ENCODE results near the gene DOCK2.
A peak's percentile ranks its signal among the peaks of the same experiment; 100 is the strongest.
"Not testable (repeated sequence)": the region's sequence is repeated elsewhere in the genome, so short reads cannot be mapped to it uniquely, and the experiment has no call there.

Gene DOCK2

DNA sequence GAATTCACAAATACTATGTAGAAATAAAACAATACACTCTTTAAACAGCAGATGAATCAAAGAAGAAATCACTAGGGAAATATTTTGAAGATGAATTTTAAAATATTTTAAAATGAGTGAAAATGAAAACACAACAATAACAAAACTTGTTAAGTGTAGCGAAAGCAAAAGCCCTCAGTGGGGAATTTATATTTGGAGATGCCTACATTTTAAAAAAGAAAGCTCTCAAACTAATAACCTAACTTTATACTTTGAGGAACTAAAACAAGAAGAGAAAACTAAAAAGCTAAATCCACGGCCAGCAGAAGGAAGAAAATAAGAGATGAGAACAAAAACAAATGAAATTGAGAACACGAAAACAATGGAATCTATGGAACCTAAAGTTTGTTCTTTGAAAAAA is 30.8 kb upstream of the DOCK2 start:
- DNase-seq (ENCODE audit: extremely low read depth, low read depth), result no peak
- TF ChIP-seq, protein P1, sequence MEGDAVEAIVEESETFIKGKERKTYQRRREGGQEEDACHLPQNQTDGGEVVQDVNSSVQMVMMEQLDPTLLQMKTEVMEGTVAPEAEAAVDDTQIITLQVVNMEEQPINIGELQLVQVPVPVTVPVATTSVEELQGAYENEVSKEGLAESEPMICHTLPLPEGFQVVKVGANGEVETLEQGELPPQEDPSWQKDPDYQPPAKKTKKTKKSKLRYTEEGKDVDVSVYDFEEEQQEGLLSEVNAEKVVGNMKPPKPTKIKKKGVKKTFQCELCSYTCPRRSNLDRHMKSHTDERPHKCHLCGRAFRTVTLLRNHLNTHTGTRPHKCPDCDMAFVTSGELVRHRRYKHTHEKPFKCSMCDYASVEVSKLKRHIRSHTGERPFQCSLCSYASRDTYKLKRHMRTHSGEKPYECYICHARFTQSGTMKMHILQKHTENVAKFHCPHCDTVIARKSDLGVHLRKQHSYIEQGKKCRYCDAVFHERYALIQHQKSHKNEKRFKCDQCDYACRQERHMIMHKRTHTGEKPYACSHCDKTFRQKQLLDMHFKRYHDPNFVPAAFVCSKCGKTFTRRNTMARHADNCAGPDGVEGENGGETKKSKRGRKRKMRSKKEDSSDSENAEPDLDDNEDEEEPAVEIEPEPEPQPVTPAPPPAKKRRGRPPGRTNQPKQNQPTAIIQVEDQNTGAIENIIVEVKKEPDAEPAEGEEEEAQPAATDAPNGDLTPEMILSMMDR (IDR thresholded peaks at IDR 0.05; ENCODE audit: low read depth, low read length), result no peak

DNA sequence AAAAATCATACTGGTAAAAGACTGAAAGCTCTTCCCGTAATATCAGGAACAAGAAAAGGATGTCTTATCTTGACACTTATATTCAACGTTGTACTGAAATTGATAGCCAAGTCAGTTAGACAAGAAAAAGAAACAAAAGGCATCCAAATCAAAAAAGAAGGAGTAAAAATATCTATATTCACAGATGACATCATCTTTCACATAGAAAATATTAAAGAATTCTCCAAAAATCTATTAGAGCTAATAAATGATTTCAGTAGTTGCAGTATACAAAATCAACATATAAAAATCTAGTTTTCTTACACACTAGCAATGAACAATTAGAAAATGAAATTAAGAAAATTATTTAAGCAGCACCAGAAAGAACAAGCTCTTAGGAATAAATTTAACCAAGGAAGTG is 29.2 kb upstream of the DOCK2 start:
- TF ChIP-seq, protein P1 (IDR thresholded peaks at IDR 0.05; ENCODE audit: low read depth, low read length), result no peak
- DNase-seq (ENCODE audit: extremely low read depth, low read depth), result no peak

DNA sequence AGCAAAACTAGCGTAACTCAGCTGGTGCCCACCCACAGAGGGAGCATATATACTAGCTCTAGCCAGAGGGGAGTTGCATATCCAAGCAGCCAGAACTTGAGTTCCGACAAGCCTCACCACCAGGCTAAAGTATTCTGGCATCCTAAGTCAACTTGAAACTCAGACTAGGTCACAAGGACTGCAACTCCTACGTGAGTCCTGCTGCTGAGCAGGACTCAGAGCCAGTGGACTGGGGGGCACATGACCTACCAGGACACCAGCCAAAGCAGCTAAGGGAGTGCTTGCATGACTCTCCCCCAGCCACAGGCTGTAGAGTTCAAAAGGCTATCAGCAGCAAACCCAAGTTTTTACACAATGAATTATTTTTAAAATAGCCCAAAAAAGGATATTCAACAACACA is 27.4 kb upstream of the DOCK2 start:
- TF ChIP-seq, protein P1 (IDR thresholded peaks at IDR 0.05; ENCODE audit: low read depth, low read length), result no peak
- DNase-seq (ENCODE audit: extremely low read depth, low read depth), result no peak

DNA sequence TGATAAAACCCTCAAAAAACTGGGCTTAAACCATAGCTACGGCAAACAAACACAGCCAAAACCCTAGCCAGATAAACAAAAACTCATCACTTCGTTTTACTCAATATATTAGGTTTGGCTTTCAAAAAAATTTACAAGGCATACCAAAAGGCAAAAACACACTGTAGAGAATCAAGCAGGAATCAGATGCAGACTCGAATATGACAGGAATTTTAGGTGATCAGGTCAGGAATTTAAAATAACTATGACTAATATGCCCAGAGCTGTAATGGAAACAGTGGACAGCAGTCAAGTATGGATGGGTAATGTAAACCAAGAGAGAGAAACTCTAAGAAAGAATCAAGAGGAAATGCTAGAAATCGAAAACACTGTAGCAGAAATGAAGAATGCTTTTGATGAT is 26.5 kb upstream of the DOCK2 start:
- TF ChIP-seq, protein P1 (IDR thresholded peaks at IDR 0.05; ENCODE audit: low read depth, low read length), result no peak
- DNase-seq (ENCODE audit: extremely low read depth, low read depth), result no peak

DNA sequence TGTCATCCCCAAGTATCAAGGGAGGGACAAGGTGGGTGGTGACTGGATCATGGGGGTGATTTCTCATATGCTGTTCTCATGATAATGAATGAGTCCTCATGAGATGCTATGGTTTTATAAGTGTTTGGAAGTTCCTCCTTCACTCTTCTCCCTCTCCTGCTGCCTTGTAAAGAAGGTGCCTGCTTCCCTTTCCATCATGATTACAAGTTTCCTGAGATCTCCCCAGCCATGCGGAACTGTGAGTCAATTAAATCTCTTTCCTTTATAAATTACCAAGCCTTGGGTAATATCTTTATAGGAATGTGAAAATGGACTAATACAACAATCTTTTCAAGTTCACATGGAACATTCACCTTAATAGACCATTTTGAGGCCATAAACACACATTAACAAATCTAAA is 21.5 kb upstream of the DOCK2 start:
- DNase-seq (ENCODE audit: extremely low read depth, low read depth), result no peak

DNA sequence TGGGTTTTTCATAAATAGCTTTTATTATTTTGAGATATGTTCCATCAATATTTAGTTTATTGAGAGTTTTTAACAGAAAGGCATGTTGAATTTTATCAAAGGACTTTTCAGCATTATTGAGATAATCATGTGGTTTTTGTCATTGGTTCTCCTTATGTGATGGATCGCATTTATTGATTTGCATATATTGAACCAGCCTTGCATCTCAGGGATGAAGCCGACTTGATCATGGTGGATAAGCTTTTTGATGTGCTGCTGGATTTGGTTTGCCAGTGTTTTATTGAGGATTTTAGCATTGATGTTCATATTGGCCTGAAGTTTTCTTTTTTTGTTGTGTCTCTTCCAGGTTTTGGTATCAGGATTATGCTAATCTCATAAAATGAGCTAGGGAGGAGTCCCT is 12.8 kb upstream of the DOCK2 start:
- not testable (repeated sequence) for DNase-seq (ENCODE audit: extremely low read depth, low read depth)

More for the DNA sequence above, 21.5 kb upstream of the DOCK2 start:
- TF ChIP-seq, protein P1 (IDR thresholded peaks at IDR 0.05; ENCODE audit: low read depth, low read length), result no peak

DNA sequence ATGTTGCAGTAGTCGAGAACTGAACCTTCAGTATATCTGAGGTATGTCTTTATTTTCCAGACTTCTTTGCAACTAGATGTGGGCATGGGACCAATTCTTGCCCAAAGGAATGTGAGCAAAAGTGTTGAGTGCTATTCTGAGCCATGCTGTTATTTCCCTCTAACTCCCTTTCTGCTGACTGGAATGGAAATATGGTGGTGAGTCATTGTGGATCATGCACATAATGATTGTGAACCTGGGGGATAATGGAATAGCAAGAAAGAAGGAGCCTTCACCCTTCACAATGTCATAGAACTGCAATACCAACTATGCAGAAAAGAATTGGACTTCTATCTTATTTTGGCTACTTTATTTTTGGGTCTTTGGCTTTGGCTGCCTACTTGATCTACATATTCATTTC is 10.3 kb upstream of the DOCK2 start:
- peak; percentile 49 for DNase-seq (ENCODE audit: extremely low read depth, low read depth)
- TF ChIP-seq, protein P1 (IDR thresholded peaks at IDR 0.05; ENCODE audit: low read depth, low read length), result no peak

DNA sequence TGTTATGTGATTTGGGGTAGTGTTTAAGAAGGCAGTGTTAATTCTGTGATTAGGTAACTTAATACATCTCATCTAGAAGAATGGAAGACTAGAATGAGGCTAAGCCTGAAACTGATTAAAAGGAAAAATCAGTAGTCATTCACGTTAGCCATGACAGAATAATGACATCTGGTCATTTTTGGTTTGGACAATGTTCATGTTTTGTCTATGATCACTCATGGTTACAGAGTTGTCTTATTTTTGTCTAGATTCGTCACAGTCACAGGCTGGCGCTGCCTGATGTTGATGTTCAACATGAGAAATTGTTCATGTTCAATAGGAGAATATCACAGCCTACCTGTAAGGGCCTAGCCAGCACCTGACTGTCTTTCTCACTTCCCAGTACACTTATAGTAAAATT is 9.5 kb upstream of the DOCK2 start:
- TF ChIP-seq, protein P1 (IDR thresholded peaks at IDR 0.05; ENCODE audit: low read depth, low read length), result no peak
- no peak for DNase-seq (ENCODE audit: extremely low read depth, low read depth)
